Liver (tissue), 9 donors: ENCODE measurements around the gene MINK1. TPM values are rescaled to one million over a fixed set of nuclear protein-coding genes. Genes with fewer than 3 reads are reported as not detected.

ENCODE experiments used
- DNase-seq: peaks from one replicate; pipeline ENCODE4 v3.0.0-alpha.2; 2017; ENCODE audit warnings: low spot score
- H3K27ac ChIP-seq, 2 donors: one replicate each; pipeline ENCODE4 v1.7.0; 2013; ENCODE audit warnings: inconsistent platforms in 2 of 2, low read length in 2 of 2, control low read depth in 1 of 2, low read depth in 1 of 2, mild to moderate bottlenecking in 1 of 2
- H3K27me3 ChIP-seq, 4 donors: one replicate each; pipeline versions ENCODE4 v1.6.1 to v1.7.0; 2013; ENCODE audit warnings: low read length in 3 of 4, inconsistent platforms in 1 of 4, mild to moderate bottlenecking in 1 of 4, moderate library complexity in 1 of 4; ENCODE audit not compliant: control insufficient read depth in 4 of 4, insufficient read depth in 4 of 4
- H3K36me3 ChIP-seq, 4 donors: one replicate each; pipeline versions ENCODE4 v1.6.1 to v1.7.0; 2013; ENCODE audit warnings: low read length in 3 of 4, mild to moderate bottlenecking in 3 of 4, low read depth in 1 of 4, moderate library complexity in 1 of 4; ENCODE audit not compliant: control insufficient read depth in 4 of 4, insufficient read depth in 3 of 4
- H3K4me1 ChIP-seq, 4 donors: one replicate each; pipeline versions ENCODE4 v1.6.1 to v1.7.0; 2013; ENCODE audit warnings: low read length in 3 of 4, mild to moderate bottlenecking in 3 of 4, moderate library complexity in 1 of 4; ENCODE audit not compliant: control insufficient read depth in 4 of 4, insufficient read depth in 4 of 4
- H3K4me3 ChIP-seq, 3 donors: one replicate each; pipeline versions ENCODE4 v1.6.1 to v1.7.0; 2013; ENCODE audit warnings: low read length in 3 of 3, control low read depth in 1 of 3, low read depth in 1 of 3, mild to moderate bottlenecking in 1 of 3
- H3K9ac ChIP-seq, 2 donors: one replicate each; pipeline ENCODE4 v1.7.0; 2013; ENCODE audit warnings: low read length in 2 of 2, mild to moderate bottlenecking in 2 of 2, moderate library complexity in 2 of 2, control low read depth in 1 of 2, low read depth in 1 of 2
- H3K9me3 ChIP-seq, 4 donors: one replicate each; pipeline versions ENCODE4 v1.6.1 to v1.7.0; 2013; ENCODE audit warnings: low read length in 3 of 4; ENCODE audit not compliant: control insufficient read depth in 4 of 4
- EGR1 ChIP-seq, 2 donors: IDR thresholded peaks; 2 replicates each; pipeline ENCODE4 v1.6.1; 2016 to 2018; ENCODE audit warnings: antibody characterized with exemption in 2 of 2, low read depth in 2 of 2
- FOXA1 ChIP-seq: IDR thresholded peaks from 2 replicates; pipeline ENCODE4 v1.6.1; 2016; ENCODE audit warnings: antibody characterized with exemption
- FOXA2 ChIP-seq: IDR thresholded peaks from 2 replicates; pipeline ENCODE4 v1.6.1; 2016; ENCODE audit warnings: antibody characterized with exemption
- GABPA ChIP-seq, 2 donors: IDR thresholded peaks in 1 of 2; conservative IDR thresholded peaks in 1 of 2; 2 replicates each; pipeline ENCODE4 v1.6.1; 2016; ENCODE audit warnings: antibody characterized with exemption in 2 of 2, mild to moderate bottlenecking in 1 of 2, moderate library complexity in 1 of 2
- HNF4G ChIP-seq: IDR thresholded peaks from 2 replicates; pipeline ENCODE4 v1.6.1; 2016; ENCODE audit warnings: antibody characterized with exemption
- JUND ChIP-seq, 2 donors: IDR thresholded peaks; 2 replicates each; pipeline ENCODE4 v1.6.1; 2016; ENCODE audit warnings: antibody characterized with exemption in 2 of 2
- NR2F2 ChIP-seq: IDR thresholded peaks from 2 replicates; pipeline ENCODE4 v1.6.1; 2016; ENCODE audit warnings: antibody characterized with exemption
- RAD21 ChIP-seq, 2 donors: IDR thresholded peaks; 2 replicates each; pipeline ENCODE4 v1.6.1; 2016; ENCODE audit warnings: antibody characterized with exemption in 2 of 2, mild to moderate bottlenecking in 2 of 2
- REST ChIP-seq: IDR thresholded peaks from 2 replicates; pipeline ENCODE4 v1.6.1; 2016; ENCODE audit warnings: antibody characterized with exemption, mild to moderate bottlenecking
- RXRA ChIP-seq, 2 donors: IDR thresholded peaks; 2 replicates each; pipeline ENCODE4 v1.6.1; 2017 to 2018; ENCODE audit warnings: antibody characterized with exemption in 2 of 2, mild to moderate bottlenecking in 1 of 2
- SP1 ChIP-seq: IDR thresholded peaks from 2 replicates; pipeline ENCODE4 v1.6.1; 2018; ENCODE audit warnings: antibody characterized with exemption, mild to moderate bottlenecking
- TAF1 ChIP-seq: conservative IDR thresholded peaks from 2 replicates; pipeline ENCODE4 v1.6.1; 2016; ENCODE audit warnings: antibody characterized with exemption, mild to moderate bottlenecking
- YY1 ChIP-seq: IDR thresholded peaks from 2 replicates; pipeline ENCODE4 v1.6.1; 2016; ENCODE audit warnings: antibody characterized with exemption, mild to moderate bottlenecking
- ZBTB33 ChIP-seq: IDR thresholded peaks from 2 replicates; pipeline ENCODE4 v1.6.1; 2016; ENCODE audit warnings: antibody characterized with exemption
- WGBS: extraction: QIAGEN DNeasy Blood & Tissue Kit; methylation state at CpG from one replicate; pipeline ENCODE4 v1.1.7; 2013; 5-methylcytosine and 5-hydroxymethylcytosine counted together
- polyA plus RNA-seq, 2 donors: library from polyadenylated mRNA; stranded (reverse) in 1 of 2; unstranded in 1 of 2; fragments of 200-250 nt in 1 of 2; fragments of >200 nt in 1 of 2; fragmentation: Nextera tagmentation in 1 of 2; extraction: Ambion mirVana in 1 of 2; gene quantifications; one replicate each; pipeline versions ENCODE4 v1.2.1 to v1.2.3, GENCODE V29; 2013 to 2015
- total RNA-seq, 2 donors: library from RNA; depleted of rRNA; stranded (reverse); fragments of >200 nt; gene quantifications; one replicate each; pipeline ENCODE4 v1.2.3, GENCODE V29; 2014
- donor health status: healthy.
- donor health status: healthy.
- donor health status: healthy.
- donor health status: healthy.
- donor health status: healthy.

The MINK1 gene
- total and polyA plus RNA-seq, 4 donors: 6.9 to 30.6 (median 21.1) TPM

GRCh38 chr17:4811471-4811870, 21.7 kb upstream of the MINK1 start (continued):
- no peak for TF ChIP-seq RXRA (IDR thresholded peaks at IDR 0.05)

- Histone ChIP-seq H3K9me3 (no peaks in the 10 kb centered on the region), H3K9ac (no peak overlapping the region), H3K36me3 (peaks cover 0 to 24% (median 6%) of the 10 kb centered on the region in 4 donors), H3K27me3 (no peaks in the 10 kb centered on the region), H3K27ac (no peak overlapping the region), H3K4me1 (peaks cover 5 to 14% (median 11%) of the 10 kb centered on the region in 4 donors), H3K4me3 (no peak overlapping the region)
- DNase-seq: no peak
- TF ChIP-seq EGR1 (IDR thresholded peaks at IDR 0.05; ENCODE audit: low read depth in 2 of 2) (no peak), REST (no peak), RXRA (IDR thresholded peaks at IDR 0.05) (no peak), NR2F2 (no peak), YY1 (no peak), FOXA1 (no peak), ZBTB33 (no peak), RAD21 (IDR thresholded peaks at IDR 0.05) (no peak), JUND (IDR thresholded peaks at IDR 0.05) (no peak), TAF1 (no peak), FOXA2 (no peak), SP1 (no peak)
- 93% methylated on average over 7 of the region's 7 CpGs for WGBS
Observed at GRCh38 chr17:4812690-4813089, 20.4 kb upstream of the MINK1 start.

- no peak overlapping the region for H3K9ac ChIP-seq
- 93% methylated on average over 7 of the region's 7 CpGs for WGBS
- H3K4me1 ChIP-seq: peaks cover 0 to 4% (median 1%) of the 10 kb centered on the region in 4 donors
- peaks cover 1 to 30% (median 6%) of the 10 kb centered on the region in 4 donors for H3K36me3 ChIP-seq
- DNase-seq: no peak
- H3K27ac ChIP-seq: no peak overlapping the region
- no peak for TF ChIP-seq HNF4G
- TF ChIP-seq GABPA (IDR thresholded peaks at IDR 0.05 in 1 of 2, conservative IDR thresholded peaks at IDR 0.05 in 1 of 2): no peak
- TF ChIP-seq RAD21 (IDR thresholded peaks at IDR 0.05): peak in 1 of 2 donors; percentile 31
- H3K9me3 ChIP-seq: no peaks in the 10 kb centered on the region
- no peak overlapping the region for H3K4me3 ChIP-seq
- no peaks in the 10 kb centered on the region for H3K27me3 ChIP-seq
Observed at GRCh38 chr17:4815043-4815675, 18.0 kb upstream of the MINK1 start.
